ENCODE measurements around the gene TWIST1.

TWIST1 gene

DNA sequence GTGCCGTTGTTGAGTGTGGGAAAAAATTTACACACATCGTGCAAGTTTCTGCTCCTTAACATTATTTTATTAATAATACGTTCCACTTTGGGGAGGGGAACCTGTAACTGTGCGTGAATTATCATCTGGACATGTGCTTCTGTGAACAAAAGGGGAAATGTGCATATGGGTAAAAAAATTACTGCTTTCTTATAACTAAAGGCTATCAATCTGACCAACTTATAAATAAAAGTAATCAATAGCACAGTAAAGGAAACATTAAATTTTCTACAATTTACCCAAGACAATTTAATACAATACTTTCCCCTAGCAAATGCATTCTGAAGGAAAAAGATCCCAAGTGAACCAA is 4.5 kb downstream of the TWIST1 start:
- TF ChIP-seq, protein P1, sequence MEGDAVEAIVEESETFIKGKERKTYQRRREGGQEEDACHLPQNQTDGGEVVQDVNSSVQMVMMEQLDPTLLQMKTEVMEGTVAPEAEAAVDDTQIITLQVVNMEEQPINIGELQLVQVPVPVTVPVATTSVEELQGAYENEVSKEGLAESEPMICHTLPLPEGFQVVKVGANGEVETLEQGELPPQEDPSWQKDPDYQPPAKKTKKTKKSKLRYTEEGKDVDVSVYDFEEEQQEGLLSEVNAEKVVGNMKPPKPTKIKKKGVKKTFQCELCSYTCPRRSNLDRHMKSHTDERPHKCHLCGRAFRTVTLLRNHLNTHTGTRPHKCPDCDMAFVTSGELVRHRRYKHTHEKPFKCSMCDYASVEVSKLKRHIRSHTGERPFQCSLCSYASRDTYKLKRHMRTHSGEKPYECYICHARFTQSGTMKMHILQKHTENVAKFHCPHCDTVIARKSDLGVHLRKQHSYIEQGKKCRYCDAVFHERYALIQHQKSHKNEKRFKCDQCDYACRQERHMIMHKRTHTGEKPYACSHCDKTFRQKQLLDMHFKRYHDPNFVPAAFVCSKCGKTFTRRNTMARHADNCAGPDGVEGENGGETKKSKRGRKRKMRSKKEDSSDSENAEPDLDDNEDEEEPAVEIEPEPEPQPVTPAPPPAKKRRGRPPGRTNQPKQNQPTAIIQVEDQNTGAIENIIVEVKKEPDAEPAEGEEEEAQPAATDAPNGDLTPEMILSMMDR (conservative IDR thresholded peaks at IDR 0.05; ENCODE audit: control insufficient read depth, insufficient read depth, low read depth, low read length): no peak
- peak overlapping the region; percentile 97 for H3K4me3 ChIP-seq (ENCODE audit: control insufficient read depth, low read depth, low read length)
- DNase-seq (ENCODE audit: low read depth): no peak

DNA sequence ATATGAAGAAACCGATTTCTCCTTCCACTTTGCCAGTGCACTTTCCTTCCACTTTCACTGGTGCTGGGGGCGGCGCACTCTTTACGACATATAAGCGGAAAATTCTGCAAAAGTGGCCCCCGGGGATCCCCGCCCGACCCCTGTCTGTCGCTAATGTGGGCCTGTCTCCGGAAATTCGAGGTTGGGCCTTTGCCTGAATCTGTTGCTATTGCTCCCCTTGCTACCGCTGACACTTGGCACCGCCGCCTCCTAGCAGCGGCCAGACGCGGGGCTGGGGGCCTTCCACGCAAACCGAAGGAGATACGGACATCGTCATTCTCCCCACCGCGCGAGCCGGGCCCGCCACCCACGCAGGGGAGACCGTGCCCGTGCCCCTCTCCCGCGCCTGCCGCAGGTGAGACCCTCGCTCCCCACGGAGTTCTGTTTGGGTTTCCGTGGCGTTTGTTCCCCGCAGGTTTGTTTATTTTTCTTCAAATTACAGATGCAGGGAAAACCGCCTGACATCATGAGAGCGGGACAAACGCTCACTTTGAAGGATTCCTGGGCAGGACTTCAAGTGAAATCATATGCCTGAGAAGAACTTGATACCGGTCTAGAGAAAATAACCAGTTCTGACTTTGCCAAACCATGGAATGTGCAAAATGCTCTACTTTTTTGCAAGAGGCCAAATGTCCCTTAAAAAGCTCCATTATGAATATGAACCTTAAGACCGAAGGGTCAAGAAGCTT is 5.0 kb downstream of the TWIST1 start:
- peak overlapping the region; percentile 97 for H3K4me3 ChIP-seq (ENCODE audit: control insufficient read depth, low read depth, low read length)
- peak; percentile 88 for DNase-seq (ENCODE audit: low read depth)
- TF ChIP-seq, protein P1 (conservative IDR thresholded peaks at IDR 0.05; ENCODE audit: control insufficient read depth, insufficient read depth, low read depth, low read length): no peak

DNA sequence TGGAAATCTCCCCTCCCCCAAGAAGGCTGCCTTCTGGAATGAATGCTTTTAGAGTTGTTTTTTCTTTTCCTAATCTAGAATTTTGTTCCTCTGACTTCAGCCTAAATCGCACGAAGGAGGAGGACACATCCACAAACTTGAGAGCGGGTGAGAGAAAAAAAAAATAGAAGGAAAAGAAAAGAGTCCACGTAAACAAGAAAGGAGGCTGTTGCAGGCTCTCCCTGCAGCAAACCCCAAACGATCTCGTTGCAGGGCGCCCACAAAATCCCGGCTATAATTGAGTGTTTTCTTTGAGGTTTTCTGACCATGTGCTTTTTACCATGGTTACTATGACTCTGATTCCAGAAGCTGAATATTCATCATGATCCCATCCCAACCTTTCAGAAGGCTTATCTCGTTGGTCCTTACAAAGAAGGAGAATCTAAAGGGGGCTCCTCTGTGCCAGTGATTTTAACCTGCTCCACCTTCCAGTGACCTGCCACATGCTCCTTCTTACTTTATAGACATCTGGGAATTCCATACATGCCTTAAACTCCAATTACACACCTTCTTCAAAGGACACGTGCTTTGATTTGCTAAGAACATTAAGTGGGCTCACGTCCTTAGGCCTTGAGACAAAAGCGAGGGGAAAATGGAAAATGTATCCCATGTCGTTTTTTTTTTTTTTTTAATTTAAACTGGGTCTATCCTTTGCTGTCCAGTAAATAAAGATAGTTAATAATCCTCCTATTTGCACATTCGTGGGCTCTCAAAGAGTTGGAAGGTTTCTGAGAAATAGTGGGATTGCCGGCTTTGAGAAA is 5.8 kb downstream of the TWIST1 start:
- peak overlapping the region; percentile 97 for H3K4me3 ChIP-seq (ENCODE audit: control insufficient read depth, low read depth, low read length)
- DNase-seq (ENCODE audit: low read depth): peak; percentile 53
- TF ChIP-seq, protein P1 (conservative IDR thresholded peaks at IDR 0.05; ENCODE audit: control insufficient read depth, insufficient read depth, low read depth, low read length): no peak

DNA sequence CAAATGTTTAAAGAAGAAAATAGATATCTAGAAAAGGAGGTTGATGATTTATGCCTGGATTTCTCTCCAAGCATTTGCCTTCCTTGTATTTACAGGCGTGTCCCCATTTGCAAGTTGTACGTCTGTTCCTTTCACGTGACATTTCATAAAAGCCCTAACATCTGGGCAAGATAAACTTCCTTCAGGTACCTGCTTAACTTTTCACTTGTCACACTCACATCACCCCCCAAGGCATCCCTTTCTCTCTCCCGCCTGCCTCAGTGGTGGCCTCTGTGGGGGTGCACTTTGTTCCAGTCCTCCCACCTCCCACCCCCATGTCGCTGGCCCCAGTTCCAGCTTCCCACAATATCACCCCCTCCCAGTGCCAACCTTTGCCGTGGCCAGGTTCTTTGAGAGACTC is 6.7 kb downstream of the TWIST1 start:
- peak; percentile 49 for DNase-seq (ENCODE audit: low read depth)
- H3K4me3 ChIP-seq (ENCODE audit: control insufficient read depth, low read depth, low read length): no peak overlapping the region
- TF ChIP-seq, protein P1 (conservative IDR thresholded peaks at IDR 0.05; ENCODE audit: control insufficient read depth, insufficient read depth, low read depth, low read length): no peak

DNA sequence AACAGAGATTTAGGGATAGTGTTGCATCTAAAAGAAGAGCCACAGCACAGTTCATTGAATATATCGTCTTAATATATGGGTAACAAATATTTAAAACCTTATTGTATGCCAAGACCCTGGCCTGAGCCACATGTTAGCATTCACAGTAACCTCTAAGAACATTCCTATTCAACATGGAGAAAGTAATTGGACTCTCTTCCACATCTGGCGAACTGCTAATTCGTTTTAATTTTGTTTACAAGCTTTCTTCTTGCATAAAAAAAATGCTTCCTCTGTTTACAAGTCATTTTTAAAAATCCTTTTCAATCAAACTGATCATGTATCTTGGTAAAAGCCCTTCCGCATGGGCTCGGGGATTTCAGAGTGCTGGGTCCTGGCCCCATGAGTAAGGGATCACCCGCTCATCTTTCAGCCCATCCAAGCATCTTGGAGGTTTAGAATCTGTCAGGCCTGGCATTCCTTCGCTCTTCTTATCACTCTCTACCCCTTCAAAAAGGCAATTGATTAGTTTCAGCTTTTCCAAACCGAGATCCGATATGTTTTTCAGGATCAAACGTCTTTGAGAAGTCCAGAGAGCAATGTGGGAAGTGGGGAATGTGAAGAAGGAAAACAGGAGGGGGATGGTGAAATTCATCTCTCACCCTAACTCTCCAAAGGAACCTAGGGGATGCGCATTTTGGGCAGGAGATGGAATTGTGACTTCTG is 7.3 kb downstream of the TWIST1 start:
- TF ChIP-seq, protein P1 (conservative IDR thresholded peaks at IDR 0.05; ENCODE audit: control insufficient read depth, insufficient read depth, low read depth, low read length): no peak
- H3K4me3 ChIP-seq (ENCODE audit: control insufficient read depth, low read depth, low read length): no peak overlapping the region
- peak; percentile 31 for DNase-seq (ENCODE audit: low read depth)

DNA sequence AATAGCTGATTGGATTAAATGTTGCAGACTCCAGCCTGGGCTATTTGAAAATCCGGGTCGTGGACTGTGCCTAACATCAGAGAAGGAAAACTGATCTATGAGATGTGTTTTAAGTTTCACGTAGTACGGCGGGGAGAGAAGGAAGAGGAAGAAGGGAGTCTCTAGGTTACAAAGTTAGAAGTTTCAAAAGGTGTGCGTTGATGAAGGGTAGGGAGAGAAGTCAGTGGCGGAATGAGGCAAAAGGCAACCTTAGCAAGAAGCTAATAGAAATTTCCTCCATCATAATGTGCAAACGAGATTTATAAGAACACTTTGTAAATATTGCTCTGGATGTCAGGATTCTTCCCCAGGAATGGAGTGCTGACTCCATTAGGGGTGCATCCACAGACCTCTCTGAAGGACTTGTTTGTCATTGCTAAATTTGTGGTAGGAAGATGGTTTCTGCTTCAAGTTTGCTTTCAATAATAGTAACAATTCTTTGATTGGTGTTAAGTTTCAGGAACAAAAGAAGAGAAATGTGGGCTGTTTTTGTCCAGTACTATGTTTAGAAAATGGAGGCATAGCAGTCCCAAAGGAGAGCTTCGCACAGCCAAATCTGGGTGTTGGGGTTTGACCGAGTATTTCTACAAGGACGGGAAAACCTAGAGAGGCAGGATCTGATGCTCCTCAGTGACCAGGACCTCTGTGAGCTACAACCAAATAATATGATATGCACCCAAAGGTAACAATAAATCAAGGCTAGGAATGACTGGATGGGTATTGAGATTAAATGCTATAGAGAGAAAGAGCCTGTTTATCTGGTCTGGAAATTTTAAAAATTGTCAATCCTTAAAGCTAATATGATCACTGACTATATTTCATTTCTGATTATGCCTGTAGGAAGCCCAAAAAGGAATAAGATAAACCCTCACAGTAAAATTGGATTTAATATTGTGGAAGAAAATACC is 8.2 kb downstream of the TWIST1 start:
- no peak overlapping the region for H3K4me3 ChIP-seq (ENCODE audit: control insufficient read depth, low read depth, low read length)
- TF ChIP-seq, protein P1 (conservative IDR thresholded peaks at IDR 0.05; ENCODE audit: control insufficient read depth, insufficient read depth, low read depth, low read length): no peak
- DNase-seq (ENCODE audit: low read depth): no peak
